Mucosa of gallbladder (tissue), 1 donor: ENCODE measurements around the gene SLC45A3. TPM values are rescaled to one million over a fixed set of nuclear protein-coding genes. Genes with fewer than 3 reads are reported as not detected.
"Not testable (repeated sequence)": the region's sequence is repeated elsewhere in the genome, so short reads cannot be mapped to it uniquely, and the experiment has no call there.

Experiments used
- DNase-seq: peaks from one replicate; pipeline ENCODE4 v3.0.0-alpha.2; 2020; ENCODE audit warnings: low spot score
- total RNA-seq: library from RNA; stranded (reverse); gene quantifications from one replicate; pipeline ENCODE4 v1.2.1, GENCODE V29; 2021
- donor health status: DM: no; HTN: no; CAD: no.

SLC45A3 gene
- total RNA-seq, 1 donor from 2014 or later, result 13.6 TPM

- DNase-seq, result no peak
Measured at GRCh38 chr1:205637854-205638468, 42.3 kb downstream of the SLC45A3 start.

GRCh38 chr1:205636732-205637131, 43.6 kb downstream of the SLC45A3 start:
- DNase-seq, result no peak

GRCh38 chr1:205636138-205636530, 44.2 kb downstream of the SLC45A3 start:
- DNase-seq, result not testable (repeated sequence)

- no peak for DNase-seq
Measured at GRCh38 chr1:205633421-205633976, 46.8 kb downstream of the SLC45A3 start.

GRCh38 chr1:205632669-205633169, 47.6 kb downstream of the SLC45A3 start:
- no peak for DNase-seq

GRCh38 chr1:205631768-205632668, 48.3 kb downstream of the SLC45A3 start, which contains the start of gene ELK4:
Gene ELK4 (minus strand): TSS chr1:205632011. CDS start chr1:205623882, 8,129 bp downstream.
- peak; percentile 98 for DNase-seq

- peak; percentile 70 for DNase-seq
Measured at GRCh38 chr1:205631010-205631767, 49.1 kb downstream of the SLC45A3 start.

- no peak for DNase-seq
Measured at GRCh38 chr1:205630651-205631009, 49.7 kb downstream of the SLC45A3 start.

GRCh38 chr1:205630241-205630640, 50.1 kb downstream of the SLC45A3 start:
- no peak for DNase-seq

- no peak for DNase-seq
Measured at GRCh38 chr1:205629751-205630150, 50.6 kb downstream of the SLC45A3 start.

- no peak for DNase-seq
Measured at GRCh38 chr1:205627956-205628355, 52.4 kb downstream of the SLC45A3 start.

GRCh38 chr1:205626216-205626615, 54.1 kb downstream of the SLC45A3 start:
- no peak for DNase-seq

- DNase-seq, result no peak
Measured at GRCh38 chr1:205623646-205624045, 56.7 kb downstream of the SLC45A3 start.

- no peak for DNase-seq
Measured at GRCh38 chr1:205620269-205620668, 60.0 kb downstream of the SLC45A3 start.

GRCh38 chr1:205619376-205619775, 60.9 kb downstream of the SLC45A3 start:
- DNase-seq, result no peak

- no peak for DNase-seq
Measured at GRCh38 chr1:205616563-205617293, 63.6 kb downstream of the SLC45A3 start.

GRCh38 chr1:205615789-205616188, 64.5 kb downstream of the SLC45A3 start:
- DNase-seq, result no peak

GRCh38 chr1:205613854-205614412, 66.4 kb downstream of the SLC45A3 start:
- no peak for DNase-seq

GRCh38 chr1:205612556-205612955, 67.8 kb downstream of the SLC45A3 start:
- no peak for DNase-seq

GRCh38 chr1:205612104-205612503, 68.2 kb downstream of the SLC45A3 start:
- no peak for DNase-seq
